ENCODE results near the gene EIF2B4. TPM values are rescaled to one million over a fixed set of nuclear protein-coding genes. Genes with fewer than 3 reads are reported as not detected.

EIF2B4 gene
- total and polyA plus RNA-seq, 9 of the 15 experiments (the other 6 are each of a cell fraction or from before 2014, with no cell fraction given): 29.7 to 80.3 (median 58.9) TPM

GRCh38 chr2:27370026-27370815 lies at the start of gene EIF2B4, which contains the start of gene SNX17 (continued):
- TF ChIP-seq ID3 (CRISPR knock-in tag; IDR thresholded peaks at IDR 0.05): no peak
- TF ChIP-seq ID3 (tag; IDR thresholded peaks at IDR 0.05): peak; percentile 71; the same call in 1 of the 2 replicates
- no peak for TF ChIP-seq SMAD2 (IDR thresholded peaks at IDR 0.05; ENCODE audit: low read depth, low read length)
- TF ChIP-seq RFX5 (IDR thresholded peaks at IDR 0.05; ENCODE audit: low read depth, low read length): no peak
- TF ChIP-seq NFXL1 (CRISPR knock-in tag; IDR thresholded peaks at IDR 0.05): no peak
- no peak for TF ChIP-seq ZC3H8 (IDR thresholded peaks at IDR 0.05)
- no peak for TF ChIP-seq MED1 (CRISPR knock-in tag; IDR thresholded peaks at IDR 0.05; ENCODE audit: borderline replicate concordance)
- TF ChIP-seq ZNF764 (CRISPR knock-in tag; IDR thresholded peaks at IDR 0.05; ENCODE audit: low read depth): no peak
- TF ChIP-seq ESRRA (IDR thresholded peaks at IDR 0.05; ENCODE audit: borderline replicate concordance, low read depth): peak; percentile 87
- TF ChIP-seq HCFC1 (IDR thresholded peaks at IDR 0.05; ENCODE audit: low read depth, low read length): peak; percentile 100
- no peak for TF ChIP-seq NFIX (CRISPR knock-in tag; IDR thresholded peaks at IDR 0.05; ENCODE audit: low read depth)
- TF ChIP-seq EWSR1 (IDR thresholded peaks at IDR 0.05; ENCODE audit: borderline replicate concordance, low read depth, partially characterized antibody): no peak
- peak; percentile 41; the same call in 1 of the 2 replicates for TF ChIP-seq DEAF1 (CRISPR knock-in tag; IDR thresholded peaks at IDR 0.05)
- no peak for TF ChIP-seq ELK1 (CRISPR knock-in tag; IDR thresholded peaks at IDR 0.05)
- TF ChIP-seq TSC22D4 (tag; IDR thresholded peaks at IDR 0.05): no peak
- TF ChIP-seq NFE2 (IDR thresholded peaks at IDR 0.05; ENCODE audit: low read depth): no peak
- TF ChIP-seq ZKSCAN1 (IDR thresholded peaks at IDR 0.05; ENCODE audit: low read depth, low read length): 0 out of 2 replicates have a peak, but pooled peaks have one; percentile 68
- peak; percentile 92 to 97 (median 94) for TF ChIP-seq CTCF (IDR thresholded peaks at IDR 0.05 in 2 of 3, conservative IDR thresholded peaks at IDR 0.05 in 1 of 3; ENCODE audit: insufficient read depth in 2 of 3, low read depth in 1 of 3, low read length in 3 of 3)
- no peak for TF ChIP-seq CREB5 (CRISPR knock-in tag; IDR thresholded peaks at IDR 0.05)
- TF ChIP-seq PCBP1 (IDR thresholded peaks at IDR 0.05; ENCODE audit: low read depth, low read length, poor library complexity, severe bottlenecking): peak; percentile 83
- peak; percentile 96 for TF ChIP-seq CREM (IDR thresholded peaks at IDR 0.05; ENCODE audit: low read depth)
- TF ChIP-seq ZNF134 (CRISPR knock-in tag; conservative IDR thresholded peaks at IDR 0.05): no peak
- no peak for TF ChIP-seq SRSF7 (optimal IDR thresholded peaks at IDR 0.05; ENCODE audit: low read depth, low read length)

Data from K562 (cell line).